Gastroesophageal sphincter (tissue), 4 donors: Measurements from ENCODE around the gene SLC22A15. TPM values are rescaled to one million over a fixed set of nuclear protein-coding genes. Genes with fewer than 3 reads are reported as not detected.

Experiments used
- ATAC-seq: fragments of 150-250 bp; one replicate; pipeline ENCODE4 v1.9.1; 2016; ENCODE audit warnings: mild to moderate bottlenecking, moderate library complexity
- H3K27ac ChIP-seq, 4 donors: fragments of 200-600 bp; sonication (generic) in 3 of 4; 1 replicate in 3 of 4; 2 replicates in 1 of 4; pipeline ENCODE4 v1.5.1; 2016 to 2019
- H3K27me3 ChIP-seq: fragments of 200-600 bp; sonication (generic); one replicate; pipeline ENCODE4 v1.5.1; 2019
- H3K36me3 ChIP-seq, 2 donors: fragments of 200-600 bp; sonication (generic); one replicate each; pipeline ENCODE4 v1.5.1; 2019; ENCODE audit warnings: control low read depth in 1 of 2
- H3K4me1 ChIP-seq, 3 donors: fragments of 200-600 bp; sonication (generic); 1 replicate in 2 of 3; 2 replicates in 1 of 3; pipeline ENCODE4 v1.5.1; 2016 to 2019; ENCODE audit warnings: control low read depth in 2 of 3
- H3K4me3 ChIP-seq, 2 donors: fragments of 200-600 bp; sonication (generic); one replicate each; pipeline ENCODE4 v1.5.1; 2019; ENCODE audit warnings: mild to moderate bottlenecking in 1 of 2, moderate library complexity in 1 of 2
- H3K9me3 ChIP-seq, 3 donors: fragments of 200-600 bp; sonication (generic); one replicate each; pipeline ENCODE4 v1.5.1; 2017 to 2019; ENCODE audit warnings: control low read depth in 2 of 3
- EP300 ChIP-seq: sonication (generic); formaldehyde crosslinking; IDR thresholded peaks from one replicate; pipeline ENCODE4 v1.6.1; 2017; ENCODE audit warnings: antibody characterized with exemption, mild to moderate bottlenecking
- POLR2A ChIP-seq, 2 donors: fragments of 450-650 bp; IDR thresholded peaks; one replicate each; pipeline ENCODE4 v1.6.1; 2017; ENCODE audit warnings: antibody characterized with exemption in 2 of 2, mild to moderate bottlenecking in 2 of 2, moderate library complexity in 1 of 2
- POLR2AphosphoS5 ChIP-seq: sonication (generic); formaldehyde crosslinking; IDR thresholded peaks from one replicate; pipeline ENCODE4 v1.6.1; 2017; ENCODE audit warnings: antibody characterized with exemption
- WGBS, 2 donors: methylation state at CpG; one replicate each; pipeline ENCODE4 v1.1.5; 2018; ENCODE audit warnings: low coverage in 1 of 2; 5-methylcytosine and 5-hydroxymethylcytosine counted together
- total RNA-seq, 4 donors: library from RNA; depleted of rRNA; stranded (reverse); fragments of >200 nt; gene quantifications; one replicate each; pipeline ENCODE4 v1.1.0, GENCODE V29; 2016
- TF ChIP-seq, protein P1 (sequence below), 4 experiments: fragments of 200-600 bp in 2 of 4; fragments of 450-650 bp in 2 of 4; sonication (generic) in 1 of 4; IDR thresholded peaks; one replicate each; pipeline ENCODE4 v1.5.1; 2017 to 2019; ENCODE audit warnings: antibody characterized with exemption in 4 of 4, mild to moderate bottlenecking in 2 of 4, moderate library complexity in 2 of 4

SLC22A15 gene
- total RNA-seq, 4 donors from 2014 or later: 2.3 to 6.5 (median 4.1) TPM

GRCh38 chr1:116104667-116105066 lies 128.4 kb downstream of the SLC22A15 start:
- Histone ChIP-seq H3K4me1 (no peaks in the 10 kb centered on the region), H3K4me3 (no peak overlapping the region), H3K27ac (no peak overlapping the region), H3K36me3 (no peaks in the 10 kb centered on the region), H3K9me3 (no peaks in the 10 kb centered on the region), H3K27me3 (no peaks in the 10 kb centered on the region)
- no peak for ATAC-seq
- 58 to 75% methylated on average over 2 to 3 of the region's 3 CpGs for WGBS, 2 donors
- no peak for TF ChIP-seq POLR2A (IDR thresholded peaks at IDR 0.05)
- no peak for TF ChIP-seq POLR2AphosphoS5
- TF ChIP-seq EP300: no peak
- TF ChIP-seq, protein P1, sequence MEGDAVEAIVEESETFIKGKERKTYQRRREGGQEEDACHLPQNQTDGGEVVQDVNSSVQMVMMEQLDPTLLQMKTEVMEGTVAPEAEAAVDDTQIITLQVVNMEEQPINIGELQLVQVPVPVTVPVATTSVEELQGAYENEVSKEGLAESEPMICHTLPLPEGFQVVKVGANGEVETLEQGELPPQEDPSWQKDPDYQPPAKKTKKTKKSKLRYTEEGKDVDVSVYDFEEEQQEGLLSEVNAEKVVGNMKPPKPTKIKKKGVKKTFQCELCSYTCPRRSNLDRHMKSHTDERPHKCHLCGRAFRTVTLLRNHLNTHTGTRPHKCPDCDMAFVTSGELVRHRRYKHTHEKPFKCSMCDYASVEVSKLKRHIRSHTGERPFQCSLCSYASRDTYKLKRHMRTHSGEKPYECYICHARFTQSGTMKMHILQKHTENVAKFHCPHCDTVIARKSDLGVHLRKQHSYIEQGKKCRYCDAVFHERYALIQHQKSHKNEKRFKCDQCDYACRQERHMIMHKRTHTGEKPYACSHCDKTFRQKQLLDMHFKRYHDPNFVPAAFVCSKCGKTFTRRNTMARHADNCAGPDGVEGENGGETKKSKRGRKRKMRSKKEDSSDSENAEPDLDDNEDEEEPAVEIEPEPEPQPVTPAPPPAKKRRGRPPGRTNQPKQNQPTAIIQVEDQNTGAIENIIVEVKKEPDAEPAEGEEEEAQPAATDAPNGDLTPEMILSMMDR (IDR thresholded peaks at IDR 0.05): no peak

DNA sequence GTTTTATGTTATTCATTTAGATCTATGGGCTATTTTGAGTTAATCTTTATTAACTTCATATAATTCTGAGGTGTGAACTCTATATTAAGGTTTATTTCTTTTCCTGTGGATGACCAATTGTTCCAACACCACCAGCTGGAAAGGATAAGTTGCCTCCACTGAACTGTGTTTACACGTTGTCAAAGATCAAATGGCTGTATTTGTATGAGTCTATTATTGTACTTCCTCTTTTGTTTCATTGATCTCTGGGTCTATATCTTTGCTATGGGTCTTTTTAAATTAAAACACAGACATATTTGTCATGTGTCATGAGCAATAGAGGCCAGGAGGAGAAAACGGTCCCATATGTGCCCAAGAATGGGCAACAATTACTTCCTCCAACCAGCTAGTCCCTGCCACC lies 129.7 kb downstream of the SLC22A15 start:
- WGBS, 2 donors: 9 to 47% methylated on average over 1 to 2 of the region's 2 CpGs
- no peaks in the 10 kb centered on the region for H3K27me3 ChIP-seq
- no peak for ATAC-seq
- H3K9me3 ChIP-seq: no peaks in the 10 kb centered on the region
- H3K4me1 ChIP-seq: no peaks in the 10 kb centered on the region
- no peak overlapping the region for H3K27ac ChIP-seq
- H3K4me3 ChIP-seq: no peak overlapping the region
- H3K36me3 ChIP-seq: no peaks in the 10 kb centered on the region
- TF ChIP-seq POLR2AphosphoS5: no peak
- no peak for TF ChIP-seq POLR2A (IDR thresholded peaks at IDR 0.05)

DNA sequence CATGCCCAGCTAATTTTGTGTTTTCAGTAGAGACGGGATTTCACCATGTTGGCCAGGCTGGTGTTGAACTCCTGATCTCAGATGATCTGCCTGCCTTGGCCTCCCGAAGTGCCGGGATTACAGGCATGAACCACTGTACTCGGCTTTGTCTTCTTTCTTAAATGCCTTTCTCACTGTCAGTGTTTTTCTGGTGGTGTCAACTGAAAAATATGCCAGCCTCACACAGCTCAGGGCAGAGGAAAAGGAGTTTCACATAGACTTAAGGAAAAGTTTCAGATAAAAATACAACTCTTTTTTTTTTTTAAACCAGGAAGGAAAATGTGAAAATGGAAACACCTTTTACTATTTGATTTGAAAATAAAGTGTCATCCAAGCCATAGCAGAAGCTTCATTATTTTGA lies 130.3 kb downstream of the SLC22A15 start:
- no peak overlapping the region for H3K27ac ChIP-seq
- H3K27me3 ChIP-seq: no peaks in the 10 kb centered on the region
- no peaks in the 10 kb centered on the region for H3K9me3 ChIP-seq
- WGBS, 2 donors: 67% methylated on average over 2 of the region's 4 CpGs; no CpG with 5 or more reads in 1 of the 2 donors
- no peaks in the 10 kb centered on the region for H3K36me3 ChIP-seq
- TF ChIP-seq POLR2A (IDR thresholded peaks at IDR 0.05) (no peak), POLR2AphosphoS5 (no peak), EP300 (no peak)
- TF ChIP-seq, protein P1 (IDR thresholded peaks at IDR 0.05): no peak
- ATAC-seq: no peak
- H3K4me1 ChIP-seq: no peaks in the 10 kb centered on the region
- H3K4me3 ChIP-seq: no peak overlapping the region

GRCh38 chr1:116107371-116107770 lies 131.1 kb downstream of the SLC22A15 start:
- no peaks in the 10 kb centered on the region for H3K4me1 ChIP-seq
- H3K9me3 ChIP-seq: no peaks in the 10 kb centered on the region
- no peak overlapping the region for H3K4me3 ChIP-seq
- no peak overlapping the region for H3K27ac ChIP-seq
- TF ChIP-seq POLR2A (IDR thresholded peaks at IDR 0.05): no peak
- TF ChIP-seq EP300: no peak
- no peak for TF ChIP-seq POLR2AphosphoS5
- TF ChIP-seq, protein P1 (IDR thresholded peaks at IDR 0.05): no peak
- 74 to 78% methylated on average over 4 of the region's 4 CpGs for WGBS, 2 donors
- no peaks in the 10 kb centered on the region for H3K27me3 ChIP-seq
- no peak for ATAC-seq
- H3K36me3 ChIP-seq: no peaks in the 10 kb centered on the region

- TF ChIP-seq POLR2A (IDR thresholded peaks at IDR 0.05) (no peak), POLR2AphosphoS5 (no peak), EP300 (no peak)
- TF ChIP-seq, protein P1 (IDR thresholded peaks at IDR 0.05): no peak
- Histone ChIP-seq H3K9me3 (no peaks in the 10 kb centered on the region), H3K36me3 (no peaks in the 10 kb centered on the region), H3K27me3 (no peaks in the 10 kb centered on the region), H3K4me1 (no peaks in the 10 kb centered on the region), H3K27ac (no peak within 1 kb of the TSS), H3K4me3 (no peak within 1 kb of the TSS)
- ATAC-seq: no peak
- 54 to 67% methylated on average over 7 to 9 of the region's 12 CpGs for WGBS, 2 donors
Measured at GRCh38 chr1:116110567-116111523, 134.5 kb downstream of the SLC22A15 start, which contains the start of gene MAB21L3. MAB21L3 (plus strand) TSS chr1:116111399; CDS start chr1:116112616, 1,217 bp downstream.
